Neutrophil (primary cell): ENCODE results near the gene SNX30.

Source experiments
- H3K27ac ChIP-seq: fragments of 200-600 bp; sonication (generic); 2 replicates; pipeline ENCODE4 v1.5.1; 2016; ENCODE audit warnings: mild to moderate bottlenecking, moderate library complexity
- H3K27me3 ChIP-seq: fragments of 200-600 bp; sonication (generic); 2 replicates; pipeline ENCODE4 v1.6.0; 2016; ENCODE audit warnings: mild to moderate bottlenecking
- H3K36me3 ChIP-seq: fragments of 200-600 bp; sonication (generic); 2 replicates; pipeline ENCODE4 v1.5.1; 2017
- H3K4me1 ChIP-seq, 2 experiments: fragments of 200-600 bp in 1 of 2; sonication (generic) in 1 of 2; 1 replicate in 1 of 2; 2 replicates in 1 of 2; pipeline versions ENCODE4 v1.5.1 to v1.6.1; 2013 to 2016; ENCODE audit warnings: low read depth in 1 of 2, low read length in 1 of 2, mild to moderate bottlenecking in 1 of 2, moderate library complexity in 1 of 2; ENCODE audit not compliant: control insufficient read depth in 1 of 2, insufficient read depth in 1 of 2
- H3K4me3 ChIP-seq, 2 experiments: fragments of 200-600 bp in 1 of 2; sonication (generic) in 1 of 2; 1 replicate in 1 of 2; 2 replicates in 1 of 2; pipeline ENCODE4 v1.5.1; 2013 to 2016; ENCODE audit warnings: low read depth in 1 of 2, low read length in 1 of 2, mild to moderate bottlenecking in 1 of 2, moderate library complexity in 1 of 2
- H3K9me3 ChIP-seq: fragments of 200-600 bp; sonication (generic); 2 replicates; pipeline ENCODE4 v1.5.1; 2016
- CTCF ChIP-seq: fragments of 200-600 bp; sonication (generic); IDR thresholded peaks from 2 replicates; pipeline ENCODE4 v1.5.1; 2016; ENCODE audit warnings: antibody characterized with exemption

Gene SNX30

GRCh38 chr9:112757940-112758339 lies 7.4 kb downstream of the SNX30 start:
- H3K36me3 ChIP-seq: no peaks in the 10 kb centered on the region
- peak overlapping the region; percentile 66 for H3K27ac ChIP-seq
- no peaks in the 10 kb centered on the region for H3K27me3 ChIP-seq
- H3K4me3 ChIP-seq: no peak overlapping the region
- no peaks in the 10 kb centered on the region for H3K9me3 ChIP-seq
- peaks cover 40 to 50% of the 10 kb centered on the region in 2 experiments for H3K4me1 ChIP-seq
- no peak for TF ChIP-seq CTCF

GRCh38 chr9:112760821-112761220 lies 10.3 kb downstream of the SNX30 start:
- Histone ChIP-seq H3K27me3 (no peaks in the 10 kb centered on the region), H3K36me3 (no peaks in the 10 kb centered on the region), H3K4me1 (peaks cover 17 to 23% of the 10 kb centered on the region in 2 experiments), H3K9me3 (no peaks in the 10 kb centered on the region), H3K27ac (no peak overlapping the region), H3K4me3 (no peak overlapping the region)
- TF ChIP-seq CTCF: no peak

GRCh38 chr9:112761912-112762655 lies 11.5 kb downstream of the SNX30 start:
- H3K27me3 ChIP-seq: no peaks in the 10 kb centered on the region
- H3K4me3 ChIP-seq: no peak overlapping the region
- no peak for TF ChIP-seq CTCF
- H3K9me3 ChIP-seq: no peaks in the 10 kb centered on the region
- peaks cover 15 to 22% of the 10 kb centered on the region in 2 experiments for H3K4me1 ChIP-seq
- H3K36me3 ChIP-seq: no peaks in the 10 kb centered on the region
- no peak overlapping the region for H3K27ac ChIP-seq

- Histone ChIP-seq H3K36me3 (no peaks in the 10 kb centered on the region), H3K4me1 (peaks cover 7 to 14% of the 10 kb centered on the region in 2 experiments), H3K27ac (no peak overlapping the region), H3K4me3 (no peak overlapping the region), H3K27me3 (no peaks in the 10 kb centered on the region), H3K9me3 (no peaks in the 10 kb centered on the region)
- no peak for TF ChIP-seq CTCF
These were observed 12.4 kb downstream of the SNX30 start for GRCh38 chr9:112762726-112763518.

GRCh38 chr9:112764344-112764743 lies 13.8 kb downstream of the SNX30 start:
- no peak overlapping the region for H3K4me3 ChIP-seq
- H3K4me1 ChIP-seq: peaks cover 4 to 6% of the 10 kb centered on the region in 2 experiments
- no peaks in the 10 kb centered on the region for H3K9me3 ChIP-seq
- H3K36me3 ChIP-seq: no peaks in the 10 kb centered on the region
- no peak overlapping the region for H3K27ac ChIP-seq
- H3K27me3 ChIP-seq: no peaks in the 10 kb centered on the region
- no peak for TF ChIP-seq CTCF
